Brain microvascular endothelial cell (primary cell): Measurements from ENCODE around the gene PIK3R6.

Experiments
- DNase-seq: peaks from one replicate; pipeline ENCODE4 v3.0.0-alpha.2; 2020
- H3K27ac ChIP-seq: fragments of 250-450 bp; sonication (Bioruptor Pico); 2 replicates; pipeline ENCODE4 v1.5.1; 2020; ENCODE audit warnings: mild to moderate bottlenecking, moderate library complexity
- H3K27me3 ChIP-seq: fragments of 250-450 bp; sonication (Bioruptor Pico); replicated peaks from 2 replicates; pipeline ENCODE4 v1.5.1; 2020; ENCODE audit warnings: mild to moderate bottlenecking
- H3K36me3 ChIP-seq: fragments of 250-450 bp; sonication (Bioruptor Pico); replicated peaks from 2 replicates; pipeline ENCODE4 v1.5.1; 2020; ENCODE audit warnings: mild to moderate bottlenecking
- H3K4me3 ChIP-seq: 2 replicates; pipeline ENCODE4 v1.5.1; 2011; ENCODE audit warnings: low read depth, mild to moderate bottlenecking, control low read depth, low read length, moderate library complexity
- in situ Hi-C: cut with HindIII; loops from 2 replicates; pipeline ENCODE4 v1.10.0; 2017; ENCODE audit warnings: low sequenced_read_pairs, low pct_ligation_motif_present
- TF ChIP-seq, protein P1 (sequence below): IDR thresholded peaks from 2 replicates; pipeline ENCODE4 v1.5.1; 2011; ENCODE audit warnings: low read depth, mild to moderate bottlenecking, moderate library complexity, low read length, control low read depth, inconsistent platforms; ENCODE audit errors: missing control alignments

Gene PIK3R6

DNA sequence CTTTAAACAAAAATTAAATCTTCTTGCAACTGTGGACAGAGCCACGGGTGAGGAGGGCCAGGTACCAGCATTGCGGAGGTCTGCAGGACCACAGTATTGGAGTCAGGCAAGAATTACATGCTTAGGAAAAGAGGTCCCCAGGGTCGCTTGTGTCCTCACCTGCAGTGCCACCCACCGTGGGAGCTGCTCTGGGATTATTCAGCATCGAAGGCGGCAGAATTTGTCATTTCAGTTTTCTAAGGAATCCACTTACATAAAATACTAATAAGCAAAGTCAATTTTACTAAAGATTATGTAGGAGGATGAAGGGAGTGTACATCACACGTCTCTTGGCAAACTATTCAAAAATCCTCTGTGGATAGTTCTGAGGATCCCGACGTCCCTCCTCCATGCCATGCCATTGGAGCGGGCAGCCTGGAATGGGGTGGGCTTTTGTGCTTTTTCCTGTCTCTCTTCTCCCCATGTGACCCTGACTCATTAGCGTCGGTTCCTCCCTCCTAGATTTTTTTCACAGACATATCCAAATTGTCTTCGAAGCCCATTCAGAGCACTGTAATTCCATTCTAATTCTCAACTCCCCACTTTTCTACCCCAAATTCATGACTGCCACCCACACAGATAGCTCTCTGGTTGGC is 3.0 kb upstream of the PIK3R6 start:
- DNase-seq = no peak
- in situ Hi-C loops = no loop called here
- TF ChIP-seq, protein P1, sequence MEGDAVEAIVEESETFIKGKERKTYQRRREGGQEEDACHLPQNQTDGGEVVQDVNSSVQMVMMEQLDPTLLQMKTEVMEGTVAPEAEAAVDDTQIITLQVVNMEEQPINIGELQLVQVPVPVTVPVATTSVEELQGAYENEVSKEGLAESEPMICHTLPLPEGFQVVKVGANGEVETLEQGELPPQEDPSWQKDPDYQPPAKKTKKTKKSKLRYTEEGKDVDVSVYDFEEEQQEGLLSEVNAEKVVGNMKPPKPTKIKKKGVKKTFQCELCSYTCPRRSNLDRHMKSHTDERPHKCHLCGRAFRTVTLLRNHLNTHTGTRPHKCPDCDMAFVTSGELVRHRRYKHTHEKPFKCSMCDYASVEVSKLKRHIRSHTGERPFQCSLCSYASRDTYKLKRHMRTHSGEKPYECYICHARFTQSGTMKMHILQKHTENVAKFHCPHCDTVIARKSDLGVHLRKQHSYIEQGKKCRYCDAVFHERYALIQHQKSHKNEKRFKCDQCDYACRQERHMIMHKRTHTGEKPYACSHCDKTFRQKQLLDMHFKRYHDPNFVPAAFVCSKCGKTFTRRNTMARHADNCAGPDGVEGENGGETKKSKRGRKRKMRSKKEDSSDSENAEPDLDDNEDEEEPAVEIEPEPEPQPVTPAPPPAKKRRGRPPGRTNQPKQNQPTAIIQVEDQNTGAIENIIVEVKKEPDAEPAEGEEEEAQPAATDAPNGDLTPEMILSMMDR = no peak
- H3K36me3 ChIP-seq = no peaks in the 10 kb centered on the region
- H3K27me3 ChIP-seq = peaks cover 3% of the 10 kb centered on the region
- H3K27ac ChIP-seq = no peak overlapping the region
- H3K4me3 ChIP-seq = no peak overlapping the region

DNA sequence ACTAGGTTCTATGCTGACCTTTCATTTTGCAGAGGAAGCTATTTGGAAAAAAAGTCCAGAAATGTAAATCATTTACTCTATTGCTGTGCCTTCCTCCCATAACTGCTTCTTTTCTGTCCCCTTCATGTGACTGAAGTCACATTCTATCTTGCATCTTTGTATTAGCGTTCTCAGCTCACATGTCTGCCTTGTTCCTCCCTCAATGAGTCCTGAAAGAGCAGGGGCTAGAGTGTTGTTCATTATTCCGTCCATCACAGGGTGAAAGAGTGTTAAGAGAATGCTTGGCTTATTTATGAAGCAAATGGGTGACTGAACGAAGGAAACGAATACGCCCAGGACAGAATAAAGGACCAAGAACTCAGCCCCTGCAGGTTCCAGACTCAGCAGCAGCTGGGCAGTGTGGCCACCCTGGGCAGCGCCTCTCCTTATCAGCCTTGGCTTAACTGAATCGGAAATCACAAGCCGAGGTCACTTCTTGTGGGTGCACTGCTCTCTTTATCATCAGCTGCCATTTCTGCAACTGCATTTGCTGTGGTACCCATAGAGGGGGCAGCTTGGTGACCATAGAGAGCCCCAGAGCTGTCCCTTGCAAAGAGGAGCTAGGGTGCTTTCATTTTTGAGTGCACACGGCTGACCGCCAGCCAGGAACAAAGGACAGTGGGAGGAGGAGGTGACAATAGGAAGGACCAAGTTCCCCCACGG is 1.8 kb upstream of the PIK3R6 start:
- no peak for DNase-seq
- in situ Hi-C loops = no loop called here
- TF ChIP-seq, protein P1 = no peak
- H3K27ac ChIP-seq = no peak overlapping the region
- H3K36me3 ChIP-seq = no peaks in the 10 kb centered on the region
- H3K4me3 ChIP-seq = no peak overlapping the region
- peaks cover 3% of the 10 kb centered on the region for H3K27me3 ChIP-seq

DNA sequence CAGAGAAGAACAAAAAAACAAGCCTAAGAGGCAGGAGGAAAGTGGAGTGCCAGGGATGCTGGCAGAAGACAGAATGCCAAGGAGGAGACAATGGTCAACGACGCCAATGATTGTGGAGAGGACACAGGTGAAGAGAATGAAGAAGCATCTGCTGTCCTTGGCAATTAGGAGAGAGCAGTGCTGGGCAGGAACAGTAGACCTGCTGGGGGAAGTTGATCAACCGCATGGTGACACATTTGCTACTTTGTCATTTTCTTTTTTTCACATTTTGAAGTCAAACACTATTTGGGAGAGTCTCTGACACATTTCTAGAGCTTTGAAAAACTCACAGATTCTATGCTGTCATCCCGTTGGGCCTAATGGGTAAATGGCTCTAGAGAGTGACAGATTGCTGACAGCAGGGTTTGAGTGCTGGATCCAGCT is 1.1 kb upstream of the PIK3R6 start:
- Histone ChIP-seq H3K27ac (no peak overlapping the region), H3K4me3 (no peak overlapping the region), H3K36me3 (no peaks in the 10 kb centered on the region), H3K27me3 (peaks cover 3% of the 10 kb centered on the region)
- in situ Hi-C loops = no loop called here
- TF ChIP-seq, protein P1 = no peak
- no peak for DNase-seq

DNA sequence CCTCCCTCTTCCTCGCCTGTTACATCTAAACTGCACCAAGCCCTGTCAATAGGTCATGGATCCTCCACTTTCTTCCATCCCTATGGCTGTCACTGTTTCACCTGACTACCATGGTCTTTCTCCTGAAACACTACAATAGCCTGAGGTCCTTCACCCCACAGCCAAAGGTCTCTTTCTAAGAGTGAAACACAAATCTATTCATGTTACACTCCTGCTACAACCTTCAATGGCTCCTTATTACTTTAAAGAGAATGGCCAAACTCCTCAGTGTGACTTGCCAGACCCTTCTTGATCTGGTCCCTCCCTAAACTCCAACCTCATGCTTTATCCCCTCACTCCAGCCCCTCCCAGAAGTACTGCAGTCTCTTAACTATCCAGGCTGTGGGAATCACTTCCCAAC is 618 bp upstream of the PIK3R6 start:
- in situ Hi-C loops = no loop called here
- no peaks in the 10 kb centered on the region for H3K36me3 ChIP-seq
- H3K27ac ChIP-seq = no peak overlapping the region
- no peak overlapping the region for H3K4me3 ChIP-seq
- DNase-seq = no peak
- TF ChIP-seq, protein P1 = no peak
- H3K27me3 ChIP-seq = peaks cover 3% of the 10 kb centered on the region

DNA sequence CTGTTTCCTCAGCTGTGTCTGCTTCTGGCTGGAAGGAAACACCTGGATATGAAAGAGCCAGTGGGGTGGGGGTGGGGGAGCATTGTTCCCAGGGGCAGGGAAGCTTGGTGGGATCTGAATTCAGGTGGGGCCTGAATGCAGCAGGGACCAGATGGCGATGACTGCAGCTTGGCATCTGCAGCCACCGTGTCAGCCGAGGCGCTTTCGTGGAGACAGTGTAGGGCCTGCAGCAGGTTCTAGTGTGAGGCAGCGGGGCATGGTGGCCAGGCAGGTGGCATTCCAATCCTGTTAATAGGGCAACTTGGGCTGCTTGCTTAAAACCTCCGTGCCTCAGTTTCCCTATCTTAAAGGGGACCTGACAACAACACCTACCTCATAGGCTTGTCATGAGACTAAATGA is 1.7 kb downstream of the PIK3R6 start:
- Histone ChIP-seq H3K27me3 (peaks cover 3% of the 10 kb centered on the region), H3K27ac (no peak overlapping the region), H3K36me3 (no peaks in the 10 kb centered on the region), H3K4me3 (no peak overlapping the region)
- TF ChIP-seq, protein P1 = no peak
- in situ Hi-C loops = no loop called here
- no peak for DNase-seq
